IPS-11a (cell line): ENCODE results near the gene SLC22A12.

Experiments
- H3K4me3 ChIP-seq: one replicate; pipeline ENCODE4 v1.5.1; 2013; ENCODE audit warnings: low read depth, low read length, control low read depth

Gene SLC22A12

DNA sequence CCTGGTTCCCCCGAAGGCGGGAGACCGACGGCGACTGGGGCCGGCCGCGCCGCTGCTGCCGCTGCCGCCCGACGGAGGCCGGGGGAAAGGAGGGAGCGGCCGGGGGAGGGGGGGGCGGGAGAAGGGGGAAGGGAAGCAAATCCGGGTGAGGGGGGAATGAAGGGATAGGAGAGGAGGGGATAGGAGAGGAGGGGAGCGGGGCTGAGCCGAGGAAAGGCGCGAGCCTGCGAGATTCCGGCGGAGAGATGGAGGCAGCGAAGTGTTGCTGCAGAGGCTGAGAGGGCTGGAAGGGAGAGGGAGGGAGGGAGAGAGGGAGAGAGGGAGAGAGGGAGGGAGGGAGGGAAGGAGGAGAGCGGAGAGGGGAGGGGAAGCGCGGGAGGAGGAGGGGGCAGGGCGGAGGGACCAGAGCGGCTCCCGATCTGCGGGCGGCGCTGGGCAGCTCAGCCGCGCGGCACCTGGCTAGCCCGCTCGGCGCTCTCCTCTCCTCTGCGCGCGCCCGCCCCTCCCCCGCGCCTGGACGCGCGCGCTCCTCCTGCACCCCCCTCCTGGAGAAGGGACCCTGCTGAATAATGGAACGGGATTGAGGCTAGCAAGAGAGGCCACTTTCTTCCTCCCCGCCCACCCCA lies 52.3 kb downstream of the SLC22A12 start:
- H3K4me3 ChIP-seq, result peak overlapping the region; percentile 38

DNA sequence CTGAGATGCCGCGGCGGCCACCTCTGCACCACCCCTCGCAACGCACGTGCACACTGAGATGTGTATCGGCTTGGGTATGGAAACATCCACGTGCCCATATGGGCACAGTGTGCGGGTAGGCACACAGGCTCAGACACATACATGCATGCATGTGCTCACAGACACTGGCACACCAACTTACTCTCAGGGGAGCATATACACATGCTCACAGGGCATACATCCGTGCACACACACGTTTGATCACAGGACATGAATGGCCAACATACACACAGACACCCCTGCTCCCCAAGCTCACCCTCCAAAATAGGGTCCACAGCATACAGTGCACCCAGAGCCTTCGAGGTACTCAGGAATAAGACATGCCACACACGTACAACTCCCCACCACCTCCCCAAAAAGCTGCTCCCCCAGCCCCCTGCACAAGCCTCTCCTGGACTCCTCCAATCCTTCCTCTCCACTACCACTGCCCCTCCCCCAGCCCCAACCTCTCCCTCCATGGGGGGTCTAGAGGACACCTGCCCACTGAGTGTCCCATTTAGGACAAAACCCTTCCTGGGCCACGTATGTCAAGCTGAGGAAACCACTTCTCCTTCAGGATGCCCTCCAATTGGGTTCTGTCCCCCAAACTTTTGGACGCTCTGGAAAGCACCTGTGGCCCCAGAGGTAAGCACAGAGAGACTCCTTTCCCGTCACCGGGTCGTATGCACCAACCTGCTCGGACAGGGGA lies 53.1 kb downstream of the SLC22A12 start:
- H3K4me3 ChIP-seq, result peak overlapping the region; percentile 38

GRCh38 chr11:64644647-64645275 lies 53.7 kb downstream of the SLC22A12 start:
- H3K4me3 ChIP-seq, result no peak overlapping the region

GRCh38 chr11:64647019-64647779 lies 56.2 kb downstream of the SLC22A12 start:
- no peak overlapping the region for H3K4me3 ChIP-seq

DNA sequence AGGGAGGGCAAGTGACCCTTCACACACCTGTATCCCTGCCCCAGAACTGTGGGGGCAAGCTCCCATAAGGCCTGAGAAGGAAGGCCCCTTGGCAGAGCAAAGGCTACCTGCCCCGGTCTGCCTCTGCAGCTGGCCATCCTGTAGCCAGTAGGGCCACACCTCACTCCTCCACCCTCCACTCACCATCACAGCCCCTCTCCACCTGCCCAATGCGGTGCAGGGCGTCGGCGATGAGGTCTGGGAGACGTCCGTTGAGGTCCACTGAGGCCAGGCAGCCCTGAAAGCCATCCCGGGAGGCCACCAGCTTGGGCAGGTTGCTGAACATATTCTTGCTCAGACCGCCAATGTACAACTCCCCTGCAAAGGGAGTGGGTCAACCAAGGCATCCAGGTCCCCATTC lies 57.5 kb downstream of the SLC22A12 start:
- H3K4me3 ChIP-seq, result no peak overlapping the region

- no peak overlapping the region for H3K4me3 ChIP-seq
Measured at GRCh38 chr11:64649291-64649697, 58.3 kb downstream of the SLC22A12 start.

- no peak overlapping the region for H3K4me3 ChIP-seq
Measured at GRCh38 chr11:64650923-64651523, 60.0 kb downstream of the SLC22A12 start.
